LoVo (cell line): ENCODE data around the gene WARS2.

ENCODE experiments used
- DNase-seq: peaks from one replicate; pipeline ENCODE4 v3.0.0-alpha.2; 2016; ENCODE audit warnings: low spot score

The WARS2 gene

DNA sequence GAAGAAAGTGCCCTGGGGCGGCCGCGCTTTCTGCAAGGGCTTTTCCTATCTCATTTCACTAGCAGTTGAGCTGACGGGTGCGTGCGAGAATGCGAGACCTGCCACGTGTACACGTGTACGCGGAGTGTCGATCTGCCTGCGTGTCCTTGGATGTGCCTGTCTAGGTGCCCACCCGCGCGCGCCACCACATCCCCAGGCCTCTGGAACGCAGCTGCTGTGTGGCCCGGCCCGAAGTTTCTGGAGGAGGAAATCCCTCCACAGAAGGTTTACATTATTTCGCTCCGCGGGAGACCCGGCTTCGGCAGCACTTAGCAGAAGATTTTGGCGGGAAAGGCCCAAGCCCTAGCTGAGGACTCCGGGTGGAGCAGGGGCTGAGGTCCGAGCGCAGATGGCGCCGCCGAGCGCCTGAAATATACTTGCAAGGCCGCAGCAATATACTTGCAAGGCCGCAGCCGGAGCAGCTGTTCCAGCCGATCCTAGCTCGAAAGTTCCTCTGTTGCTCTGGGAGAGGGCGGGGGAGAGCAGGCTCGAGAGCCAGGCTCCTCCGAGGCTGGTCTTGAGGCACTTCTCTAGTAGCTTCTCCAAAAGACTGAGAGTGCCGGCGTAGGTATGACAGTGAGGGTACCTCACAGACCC, 156.2 kb downstream of the WARS2 start:
- no peak for DNase-seq

DNA sequence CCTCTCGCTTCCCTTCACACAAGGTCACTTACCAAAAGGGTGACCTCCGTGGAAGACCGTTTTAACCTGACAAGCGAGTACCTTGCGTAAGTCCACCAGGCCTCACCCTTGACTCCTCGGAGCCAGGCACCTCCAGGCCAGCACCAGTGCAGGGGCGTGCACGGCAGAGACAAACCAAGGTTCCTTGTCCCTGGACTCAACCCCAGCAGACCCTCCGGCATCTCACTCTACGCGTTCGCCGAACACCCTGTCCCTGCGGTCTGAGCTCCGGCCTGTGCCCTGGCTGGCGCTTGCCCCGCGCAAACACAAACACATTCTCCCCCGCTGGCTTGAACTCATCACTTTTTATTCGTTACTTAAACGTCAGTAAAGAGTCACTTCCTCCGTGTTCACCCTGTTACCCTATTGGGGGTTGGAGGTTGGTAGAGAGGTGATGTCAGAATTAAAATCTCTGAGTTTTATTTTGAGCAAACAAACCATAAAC, 156.9 kb downstream of the WARS2 start:
- DNase-seq, result no peak

DNA sequence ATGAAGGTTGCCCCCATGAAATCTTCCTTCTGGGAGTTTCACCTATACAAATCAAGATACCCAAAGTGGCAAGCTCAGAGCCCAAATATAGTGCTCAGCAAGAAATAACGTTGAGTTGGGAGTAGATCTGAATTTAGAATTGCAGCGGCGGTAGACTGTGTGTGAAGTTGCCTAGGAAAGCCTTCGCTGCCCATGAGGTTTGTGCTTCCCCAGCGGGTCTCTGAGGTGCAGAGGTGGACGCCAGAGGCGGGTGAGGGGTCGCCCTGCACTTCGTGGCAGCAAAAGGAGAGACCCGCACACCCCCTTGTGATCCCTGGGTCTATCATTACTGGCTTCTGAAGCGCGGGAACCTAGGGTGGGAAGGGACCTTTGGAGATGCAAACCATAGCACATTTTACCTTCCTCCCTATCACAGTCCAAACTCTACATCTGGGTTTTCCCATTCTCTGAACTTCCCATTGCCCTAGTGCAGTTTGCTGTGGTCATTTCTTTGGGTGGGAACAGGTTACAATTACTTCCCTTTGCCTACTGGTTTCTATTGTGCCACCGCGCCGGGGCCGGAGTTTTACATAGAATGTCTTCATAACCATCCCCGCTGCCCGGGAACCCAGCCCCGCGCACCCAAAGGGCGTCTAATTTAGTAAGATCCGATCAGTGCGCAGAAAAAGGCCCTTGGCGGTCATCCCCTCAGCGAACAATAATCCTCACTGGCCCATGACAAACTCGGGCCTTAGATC, 157.5 kb downstream of the WARS2 start:
- DNase-seq, result no peak

DNA sequence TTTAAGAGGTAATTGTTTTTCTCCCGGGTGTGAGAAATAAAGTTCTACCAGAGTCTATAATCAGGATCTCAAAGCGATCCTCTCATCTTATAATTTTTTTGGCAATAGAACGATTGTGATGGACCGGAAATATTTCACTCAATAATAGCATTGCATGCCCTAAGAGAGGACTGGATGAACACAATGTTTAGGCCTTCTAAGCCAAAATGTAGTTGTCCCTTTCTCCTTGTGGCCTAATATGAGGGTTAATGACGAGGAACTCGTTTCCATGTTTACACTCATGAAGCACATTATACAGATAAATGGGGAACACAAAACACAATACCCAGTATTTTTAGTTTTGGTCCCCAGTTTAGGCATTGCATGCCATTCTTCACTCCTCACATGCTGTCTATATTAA, 158.2 kb downstream of the WARS2 start:
- no peak for DNase-seq

DNA sequence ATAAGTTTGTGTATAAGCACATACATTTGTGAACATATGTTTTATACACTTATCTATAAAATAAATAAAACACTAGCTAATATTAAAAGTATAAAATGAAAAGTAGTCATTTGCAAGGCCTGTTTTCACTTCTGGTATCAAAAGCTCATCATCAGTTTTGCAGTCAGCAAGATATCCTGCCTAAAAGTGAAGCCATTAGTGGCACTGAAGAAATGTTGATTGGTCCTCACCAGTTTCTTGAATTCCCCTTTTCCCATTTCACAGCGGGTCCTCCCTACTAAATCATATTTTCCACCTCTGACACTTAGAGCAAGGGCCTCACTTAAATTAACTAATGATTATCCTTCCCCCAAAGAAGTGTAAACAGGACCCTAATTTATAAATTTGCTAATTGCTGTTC, 159.0 kb downstream of the WARS2 start:
- no peak for DNase-seq
